GM12872 (cell line): ENCODE results near the gene ACOT2.

Source experiments
- CTCF ChIP-seq: IDR thresholded peaks from 3 replicates; pipeline ENCODE4 v1.5.1; 2011; ENCODE audit warnings: low read depth, mild to moderate bottlenecking, low read length, moderate library complexity; ENCODE audit not compliant: insufficient read depth

Gene ACOT2

GRCh38 chr14:73567358-73567757 is 1.7 kb upstream of the ACOT2 start:
- no peak for TF ChIP-seq CTCF

DNA sequence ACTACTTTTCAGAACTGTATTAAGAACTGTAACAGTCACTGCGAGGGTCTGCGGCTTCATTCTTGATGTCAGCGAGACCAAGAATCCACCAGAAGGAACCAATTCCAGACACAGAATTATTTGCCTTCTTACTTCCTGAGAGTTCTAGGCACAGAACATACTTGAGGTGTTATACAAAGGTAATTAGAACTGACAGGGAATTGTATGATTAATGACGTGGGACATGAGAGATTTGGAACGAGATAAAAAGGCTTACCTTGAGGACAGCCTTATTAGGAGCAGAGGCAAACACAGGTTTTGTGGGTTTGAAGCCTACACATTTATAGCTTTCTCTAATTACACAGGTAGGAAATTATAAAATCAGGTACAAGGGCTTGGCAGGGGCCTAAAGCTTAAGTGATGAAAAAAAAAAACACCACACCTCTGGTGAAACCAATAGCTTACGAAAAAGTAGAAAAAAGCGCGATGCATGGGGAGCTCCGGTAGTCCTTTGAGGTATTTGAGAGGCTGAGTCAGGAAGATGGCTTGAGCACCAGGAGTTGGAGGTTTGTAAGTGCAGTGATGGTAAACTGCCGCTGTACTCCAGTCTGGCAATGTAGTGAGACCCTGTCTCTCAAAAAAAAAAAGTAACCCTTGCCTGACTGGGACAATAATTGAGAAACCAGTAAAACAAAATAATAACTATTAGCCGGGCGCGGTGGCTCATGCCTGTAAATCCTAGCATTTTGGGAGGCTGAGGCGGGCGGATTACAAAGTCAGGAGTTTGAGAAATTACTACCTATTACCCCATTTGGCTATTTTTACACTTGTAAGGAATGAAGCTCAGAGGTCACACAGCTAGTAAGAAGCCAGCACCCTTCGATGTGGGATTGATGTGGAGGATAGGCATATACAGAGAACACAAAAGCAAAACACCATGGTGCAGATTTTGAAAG is 795 bp upstream of the ACOT2 start:
- no peak for TF ChIP-seq CTCF

DNA sequence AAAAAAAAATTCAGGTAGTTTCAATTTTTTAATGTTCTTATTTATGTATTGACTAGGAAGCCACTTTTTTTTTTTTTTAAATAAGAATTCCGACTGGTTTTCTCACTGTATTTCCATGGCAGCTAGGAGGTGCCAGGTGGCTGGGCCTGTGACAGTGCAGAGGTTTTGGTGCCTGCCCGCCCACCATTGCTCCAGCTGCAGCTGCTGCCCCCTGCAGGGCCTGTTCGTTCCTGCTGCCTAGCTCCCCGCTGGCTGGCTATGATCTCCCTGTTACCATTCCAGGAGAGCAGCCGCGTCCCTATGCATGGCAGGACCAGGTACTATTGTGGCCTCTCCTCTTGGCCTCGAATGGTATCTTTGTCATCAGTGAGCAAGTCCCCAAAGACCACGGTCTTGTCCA is 1.9 kb downstream of the ACOT2 start:
- TF ChIP-seq CTCF: peak; percentile 61

DNA sequence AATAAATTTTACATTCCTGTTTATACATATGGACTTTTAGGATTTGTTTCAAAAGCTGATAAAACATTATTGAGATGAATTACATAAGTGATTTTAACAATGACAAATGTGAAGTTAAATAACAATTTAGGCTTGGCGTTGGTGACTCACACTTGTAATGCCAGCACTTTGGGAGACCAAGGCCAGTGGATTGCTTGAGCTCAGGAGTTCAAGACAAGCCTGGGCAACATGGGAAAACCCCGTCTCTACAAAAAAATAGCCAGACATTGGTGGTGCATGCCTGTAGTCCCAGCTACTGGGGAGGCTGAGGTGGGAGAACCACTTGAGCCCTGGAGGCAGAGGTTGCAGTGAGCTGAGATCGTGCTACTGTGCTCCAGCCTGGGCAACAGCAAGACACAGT is 7.4 kb downstream of the ACOT2 start:
- TF ChIP-seq CTCF: no peak

GRCh38 chr14:73588695-73589094 is 19.7 kb downstream of the ACOT2 start:
- no peak for TF ChIP-seq CTCF

GRCh38 chr14:73589116-73589515 is 20.1 kb downstream of the ACOT2 start:
- no peak for TF ChIP-seq CTCF

DNA sequence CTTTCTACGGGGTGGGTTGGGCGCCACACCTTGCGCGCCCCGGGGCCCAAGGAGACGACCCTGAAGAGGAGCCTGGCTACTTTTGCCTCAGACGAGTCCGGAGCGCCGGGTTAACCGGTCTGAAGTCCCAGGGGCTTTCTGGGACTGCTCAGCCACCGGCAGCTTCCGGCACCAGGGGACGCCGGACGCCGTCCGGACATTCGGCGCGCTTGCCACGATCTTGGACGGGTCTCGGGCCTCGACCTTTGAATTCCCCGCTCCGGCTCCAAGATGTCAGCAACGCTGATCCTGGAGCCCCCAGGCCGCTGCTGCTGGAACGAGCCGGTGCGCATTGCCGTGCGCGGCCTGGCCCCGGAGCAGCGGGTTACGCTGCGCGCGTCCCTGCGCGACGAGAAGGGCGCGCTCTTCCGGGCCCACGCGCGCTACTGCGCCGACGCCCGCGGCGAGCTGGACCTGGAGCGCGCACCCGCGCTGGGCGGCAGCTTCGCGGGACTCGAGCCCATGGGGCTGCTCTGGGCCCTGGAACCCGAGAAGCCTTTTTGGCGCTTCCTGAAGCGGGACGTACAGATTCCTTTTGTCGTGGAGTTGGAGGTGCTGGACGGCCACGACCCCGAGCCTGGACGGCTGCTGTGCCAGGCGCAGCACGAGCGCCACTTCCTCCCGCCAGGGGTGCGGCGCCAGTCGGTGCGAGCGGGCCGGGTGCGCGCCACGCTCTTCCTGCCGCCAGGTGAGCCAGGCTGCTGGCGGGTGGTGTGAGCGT is 22.9 kb downstream of the ACOT2 start, which contains the start of gene ACOT4:
ACOT4 (plus strand) TSS at position 184 of the 760 bp plus-strand sequence; CDS start at position 271, 87 bp downstream.
- TF ChIP-seq CTCF: no peak
